ENCODE results near the gene MTUS2. TPM values are rescaled to one million over a fixed set of nuclear protein-coding genes. Genes with fewer than 3 reads are reported as not detected.

MTUS2 gene
- total and polyA plus RNA-seq, 10 of the 15 experiments (the other 5 are each of a cell fraction or from before 2014, with no cell fraction given) = under 0.01 to 0.05 (median 0.02) TPM; not detected in 6

- no peak for FAIRE-seq
- POLR2A ChIA-PET = no interaction called here
- TF ChIP-seq POLR2A (IDR thresholded peaks at IDR 0.05; ENCODE audit: low read depth, low read length) = no peak
- TF ChIP-seq ZNF207 (IDR thresholded peaks at IDR 0.05; ENCODE audit: borderline replicate concordance) = no peak
- TF ChIP-seq CEBPB (IDR thresholded peaks at IDR 0.05; ENCODE audit: borderline replicate concordance in 1 of 2, low read depth in 2 of 2, low read length in 2 of 2) = no peak
- no peak for TF ChIP-seq SMC3 (IDR thresholded peaks at IDR 0.05; ENCODE audit: borderline replicate concordance, low read length)
- TF ChIP-seq E2F4 (IDR thresholded peaks at IDR 0.05; ENCODE audit: low read depth, low read length) = no peak
Measured at GRCh38 chr13:28942906-28943305, 122.8 kb downstream of the MTUS2 start.

DNA sequence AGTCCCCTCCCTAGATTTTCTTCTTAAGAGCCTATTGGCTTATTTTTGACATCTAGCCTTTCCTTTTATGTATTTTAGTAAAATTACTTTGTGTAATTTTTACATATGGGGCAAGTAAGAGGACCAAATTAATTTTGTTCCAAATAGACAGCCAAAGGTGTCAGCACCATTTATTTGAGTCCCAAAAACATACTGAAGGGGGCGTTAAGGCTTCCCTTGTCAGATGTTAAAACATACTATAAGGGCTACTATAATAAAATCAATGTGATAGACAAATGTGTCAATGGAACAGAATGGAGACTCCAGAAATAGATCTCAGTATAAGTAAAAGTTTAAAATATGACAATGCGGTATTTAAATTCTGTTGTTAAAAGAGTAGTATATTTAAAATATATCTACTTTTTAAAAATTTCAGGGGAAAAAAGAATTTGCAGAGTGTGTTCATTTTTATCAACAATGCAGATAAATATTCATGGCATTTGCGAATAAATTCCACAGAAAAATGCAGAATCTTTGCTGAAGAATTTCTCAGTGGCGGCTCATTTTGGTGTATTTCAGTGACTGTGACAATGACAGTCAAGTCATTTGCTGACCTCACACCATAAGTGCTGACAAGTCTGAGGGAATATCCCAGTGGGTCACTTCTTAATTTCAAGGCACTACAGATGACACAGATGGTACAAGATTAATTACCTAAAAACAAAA is 133.7 kb downstream of the MTUS2 start:
- CTCF ChIA-PET = no interaction called here
- no peak overlapping the region for H3K9ac ChIP-seq (ENCODE audit: control insufficient read depth, insufficient read depth, low read length)
- no TSS peak for BruUV-seq (replicated peaks)
- no peaks in the 10 kb centered on the region for H3K36me3 ChIP-seq (ENCODE audit: control insufficient read depth in 2 of 2, insufficient read depth in 2 of 2, low read length in 1 of 2)
- DNase-seq (ENCODE audit: low read depth, low spot score) (no peak), FAIRE-seq (no peak), ATAC-seq (no peak)
- no peaks in the 10 kb centered on the region for H3K4me1 ChIP-seq (ENCODE audit: control insufficient read depth, insufficient read depth, low read length)
- SMC1A ChIA-PET (ENCODE audit: uncharacterized antibody, unreplicated experiment) = interaction anchor here (0.6 kb wide), 1 partner anchor 414 kb away, joined by 3 read pairs; no protein-coding TSS in a partner anchor
- H3K79me2 ChIP-seq (ENCODE audit: control insufficient read depth, insufficient read depth, low read length) = no peaks in the 10 kb centered on the region
- intact Hi-C loops (cut with micrococcal nuclease; ENCODE audit: unreplicated experiment) (no loop called here), in situ Hi-C loops (cut with MboI) (no loop called here)
- no peak overlapping the region for H3K4me3 ChIP-seq
- no peak overlapping the region for H3K27ac ChIP-seq (ENCODE audit: control insufficient read depth, insufficient read depth)
- no peak overlapping the region for H2AFZ ChIP-seq (ENCODE audit: control insufficient read depth, low read depth, low read length)
- H3K4me2 ChIP-seq (ENCODE audit: control insufficient read depth, insufficient read depth) = no peak overlapping the region
- 65% methylated on average over 4 of the region's 4 CpGs for WGBS (ENCODE audit: insufficient coverage, insufficient replicate concordance, low lambda C conversion rate, missing lambda C conversion rate)
- no peaks in the 10 kb centered on the region for H4K20me1 ChIP-seq (ENCODE audit: control insufficient read depth, insufficient read depth)
- POLR2A ChIA-PET = no interaction called here
- no peaks in the 10 kb centered on the region for H3K27me3 ChIP-seq (replicated peaks in 1 of 2; ENCODE audit: control insufficient read depth in 2 of 2, insufficient read depth in 2 of 2, low read length in 1 of 2)
- TF ChIP-seq JUNB (IDR thresholded peaks at IDR 0.05) (no peak), MEF2A (IDR thresholded peaks at IDR 0.05; ENCODE audit: insufficient read depth, low read depth, low read length) (no peak), RAD51 (IDR thresholded peaks at IDR 0.05) (no peak)
- no peaks in the 10 kb centered on the region for H3K9me3 ChIP-seq (replicated peaks; ENCODE audit: control insufficient read depth, insufficient read depth, low read length)
- RAD21 ChIA-PET (ENCODE audit: unreplicated experiment) = no interaction called here

More at GRCh38 chr13:28942906-28943305, 122.8 kb downstream of the MTUS2 start:
- SMC1A ChIA-PET (ENCODE audit: uncharacterized antibody, unreplicated experiment) = no interaction called here
- Histone ChIP-seq H3K9ac (ENCODE audit: control insufficient read depth, insufficient read depth, low read length) (no peak overlapping the region), H3K36me3 (ENCODE audit: control insufficient read depth in 2 of 2, insufficient read depth in 2 of 2, low read length in 1 of 2) (no peaks in the 10 kb centered on the region), H2AFZ (ENCODE audit: control insufficient read depth, low read depth, low read length) (no peak overlapping the region), H3K79me2 (ENCODE audit: control insufficient read depth, insufficient read depth, low read length) (no peaks in the 10 kb centered on the region), H3K27ac (ENCODE audit: control insufficient read depth, insufficient read depth) (no peak overlapping the region), H3K4me1 (ENCODE audit: control insufficient read depth, insufficient read depth, low read length) (no peaks in the 10 kb centered on the region), H3K4me3 (no peak overlapping the region), H4K20me1 (ENCODE audit: control insufficient read depth, insufficient read depth) (no peaks in the 10 kb centered on the region), H3K27me3 (replicated peaks in 1 of 2; ENCODE audit: control insufficient read depth in 2 of 2, insufficient read depth in 2 of 2, low read length in 1 of 2) (no peaks in the 10 kb centered on the region), H3K9me3 (replicated peaks; ENCODE audit: control insufficient read depth, insufficient read depth, low read length) (no peaks in the 10 kb centered on the region), H3K4me2 (ENCODE audit: control insufficient read depth, insufficient read depth) (no peak overlapping the region)
- RAD21 ChIA-PET (ENCODE audit: unreplicated experiment) = no interaction called here
- ATAC-seq (no peak), DNase-seq (ENCODE audit: low read depth, low spot score) (no peak)
- 21% methylated on average over 2 of the region's 2 CpGs for whole genome bisulfite sequencing (ENCODE audit: insufficient coverage, insufficient replicate concordance, low lambda C conversion rate, missing lambda C conversion rate)
- in situ Hi-C loops (cut with MboI) = no loop called here
- BruUV-seq (replicated peaks) = no TSS peak
- intact Hi-C loops (cut with micrococcal nuclease; ENCODE audit: unreplicated experiment) = no loop called here
- CTCF ChIA-PET = no interaction called here
